AG08395 (cell line): ENCODE measurements around the gene CCDC83.
"Not testable (repeated sequence)": the region's sequence is repeated elsewhere in the genome, so short reads cannot be mapped to it uniquely, and the experiment has no call there.

Experiments used
- DNase-seq: peaks from one replicate; pipeline ENCODE4 v3.0.0; 2012; ENCODE audit warnings: mixed read lengths, low spot score

CCDC83 gene

DNA sequence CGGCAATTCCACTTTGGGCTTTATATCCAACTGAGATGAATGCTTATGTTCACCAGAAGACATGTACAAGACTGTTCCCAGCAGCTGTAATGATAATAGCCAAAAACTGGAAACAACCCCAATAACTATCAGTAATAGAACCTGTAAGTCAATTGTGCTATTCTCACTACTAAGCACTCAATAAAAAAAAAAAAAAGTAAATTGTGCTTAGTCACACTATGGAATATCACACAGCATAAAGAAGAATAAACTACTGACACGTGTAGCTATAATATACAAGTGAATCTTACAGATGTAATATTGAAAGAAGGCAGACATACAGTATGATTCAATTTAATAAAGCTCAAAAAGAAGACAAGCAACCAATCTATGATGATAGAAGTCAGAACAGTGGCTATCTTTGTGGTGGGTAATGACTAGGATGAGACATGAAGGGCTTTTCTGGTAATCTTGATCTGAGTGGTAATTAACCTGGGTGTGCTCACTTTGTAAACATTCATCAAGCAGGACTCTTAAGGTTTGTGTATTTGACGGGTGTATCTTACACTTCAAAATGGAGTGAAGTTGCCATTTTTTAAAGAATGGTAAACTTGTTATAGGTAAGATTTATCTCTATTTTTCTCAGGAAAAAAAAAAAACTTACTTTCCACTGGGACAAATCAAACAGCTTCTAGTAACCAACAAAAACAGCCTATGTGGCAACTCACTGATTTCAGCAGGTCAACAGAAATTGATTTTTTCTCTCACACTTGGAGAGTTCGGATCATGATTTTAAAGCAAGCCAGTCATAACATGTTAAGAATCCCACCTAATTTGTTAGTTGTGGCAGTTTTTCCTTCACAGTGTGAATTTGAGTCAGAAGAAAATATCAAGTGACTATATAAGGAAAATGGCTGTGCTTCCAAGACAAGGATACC lies 84.2 kb downstream of the CCDC83 start:
- DNase-seq, result no peak

- peak; percentile 73 for DNase-seq
Observed at GRCh38 chr11:85941380-85941973, 86.3 kb downstream of the CCDC83 start.

DNA sequence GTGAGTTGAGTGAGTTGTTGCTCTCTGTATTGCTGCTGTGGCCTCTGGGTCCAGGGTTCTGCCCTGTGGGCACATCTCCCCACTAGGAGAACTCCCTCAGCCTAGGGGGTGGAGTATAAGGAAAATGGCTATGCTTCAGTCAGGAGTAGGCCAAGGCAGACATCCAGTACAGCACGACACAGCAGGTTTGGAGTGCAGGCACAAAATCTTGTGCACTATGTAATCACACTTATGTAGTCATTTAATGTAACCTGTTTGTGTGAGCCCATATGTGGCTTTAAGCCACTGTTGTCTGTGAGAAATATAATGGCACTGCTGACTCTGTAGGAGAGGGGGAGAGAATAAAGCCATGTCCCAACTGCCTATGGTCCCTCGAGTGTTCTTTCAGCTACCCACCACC lies 90.1 kb downstream of the CCDC83 start:
- no peak for DNase-seq

- DNase-seq, result no peak
Observed at GRCh38 chr11:85945788-85946187, 90.6 kb downstream of the CCDC83 start.

DNA sequence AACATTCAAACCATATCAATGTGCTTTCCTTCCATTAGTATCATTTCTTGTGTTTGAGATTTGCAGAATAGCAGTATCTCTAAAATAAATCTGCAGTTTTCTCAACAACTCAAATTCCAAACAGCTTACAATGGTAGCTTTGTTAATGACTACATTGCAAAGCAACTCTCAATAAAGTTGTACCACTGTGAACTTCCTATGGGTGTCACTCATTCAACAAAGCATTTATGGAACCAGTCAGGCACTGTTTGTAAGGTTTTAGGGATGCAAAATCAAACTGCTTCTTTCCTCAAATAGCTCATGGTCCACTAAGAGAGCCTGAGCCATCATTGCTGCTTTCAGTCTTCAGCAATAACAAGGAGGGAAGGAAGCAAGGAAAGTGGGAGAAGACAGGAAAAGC lies 91.0 kb downstream of the CCDC83 start:
- DNase-seq, result peak; percentile 16

- peak; percentile 83 for DNase-seq
Observed at GRCh38 chr11:85947431-85948272, 92.5 kb downstream of the CCDC83 start.

GRCh38 chr11:85948884-85949283 lies 93.7 kb downstream of the CCDC83 start:
- no peak for DNase-seq

DNA sequence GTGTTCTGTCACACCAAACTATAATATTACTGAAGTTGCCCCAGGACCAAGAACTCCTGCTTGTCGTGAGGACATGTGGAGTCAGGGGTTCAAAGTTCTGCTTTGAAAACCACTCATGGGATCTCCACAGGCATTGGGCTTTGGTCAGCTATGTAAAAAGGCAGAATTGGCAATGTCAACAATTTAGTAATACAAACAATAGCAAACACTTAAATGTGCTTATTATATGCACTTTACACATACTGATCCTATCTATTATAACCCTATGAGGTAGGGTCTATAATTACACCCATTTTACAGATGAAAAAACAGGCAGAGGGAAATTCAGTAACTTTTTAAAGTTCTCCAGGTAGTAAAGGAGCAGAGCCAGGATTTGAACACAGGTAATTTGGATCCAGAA lies 94.6 kb downstream of the CCDC83 start:
- DNase-seq, result no peak

DNA sequence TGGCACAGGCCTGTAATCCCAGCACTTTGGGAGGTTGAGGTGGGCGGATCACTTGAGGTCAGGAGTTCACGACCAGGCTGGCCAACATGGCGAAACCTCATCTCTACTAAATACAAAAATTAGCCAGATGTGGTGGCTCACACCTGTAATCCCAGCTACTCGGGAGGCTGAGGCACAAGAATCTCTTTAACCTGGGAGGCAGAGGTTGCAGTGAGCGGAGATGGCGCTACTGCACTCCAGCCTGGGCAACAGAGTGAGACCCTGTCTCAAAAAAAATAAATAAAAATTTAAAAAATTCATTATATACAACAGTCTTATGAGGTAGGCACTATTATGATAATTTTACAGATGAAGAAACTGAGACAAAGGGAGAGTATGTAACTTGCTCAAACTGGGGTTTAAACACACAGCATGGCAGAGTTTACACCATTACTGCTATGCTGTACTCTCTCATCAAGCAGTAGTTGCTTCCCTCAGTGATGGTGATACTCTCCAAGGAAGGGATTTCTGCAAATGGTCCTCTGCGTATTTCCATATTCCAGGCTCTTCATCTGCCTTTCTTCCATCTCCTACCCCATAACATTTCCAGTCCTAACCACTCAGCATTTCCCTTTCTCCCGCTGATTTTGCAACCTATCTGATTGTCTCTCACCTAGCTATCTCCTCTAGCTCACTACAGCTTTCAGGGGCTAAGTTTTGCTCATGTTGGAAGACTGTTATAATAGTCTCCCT lies 95.3 kb downstream of the CCDC83 start:
- DNase-seq, result no peak

DNA sequence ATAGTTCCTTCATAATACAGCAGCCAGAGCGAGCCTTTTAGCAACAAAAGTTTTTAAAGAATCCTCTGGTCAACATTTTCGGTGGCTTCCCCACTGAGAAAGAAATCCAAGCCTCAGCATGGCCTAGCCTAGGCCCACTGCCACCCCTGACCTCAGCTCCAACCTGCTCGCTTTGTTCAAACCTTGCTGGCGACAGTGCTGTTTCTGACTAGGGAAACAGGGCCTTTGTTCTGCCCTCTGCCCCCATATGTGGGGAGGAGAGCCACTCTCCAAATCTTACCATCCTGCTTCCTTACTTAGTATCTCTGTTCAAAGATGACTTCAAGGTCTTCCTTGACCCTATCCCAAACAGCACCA lies 95.8 kb downstream of the CCDC83 start:
- no peak for DNase-seq

DNA sequence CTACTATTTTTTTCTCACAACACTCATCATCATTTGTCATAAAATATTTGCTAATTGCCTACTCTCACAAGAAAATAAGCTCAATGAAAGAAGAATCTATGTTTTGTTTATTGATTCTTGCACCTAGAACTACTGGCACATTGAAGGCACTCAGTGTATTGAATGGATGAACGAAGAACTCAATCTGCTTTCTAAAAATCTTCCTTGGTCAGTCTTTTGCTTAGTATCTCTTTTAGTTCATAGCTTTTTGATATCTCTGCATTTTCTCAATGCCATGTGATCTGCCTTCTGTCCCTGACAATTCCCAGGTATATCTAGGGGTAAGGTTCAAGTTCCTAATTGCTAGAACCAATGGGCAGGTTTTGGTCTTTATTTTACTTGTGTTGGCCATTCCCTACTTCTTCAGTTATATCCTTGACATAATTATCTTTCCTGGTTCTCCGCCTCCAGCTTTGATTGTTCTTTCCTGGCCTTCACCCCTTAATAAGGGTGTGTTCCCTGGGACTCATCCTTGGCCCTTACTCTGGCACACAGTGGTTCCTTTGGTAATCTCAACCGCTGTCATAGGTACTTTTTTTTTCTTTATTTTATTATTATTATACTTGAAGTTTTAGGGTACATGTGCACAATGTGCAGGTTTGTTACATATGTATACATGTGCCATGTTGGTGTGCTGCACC lies 96.4 kb downstream of the CCDC83 start:
- no peak for DNase-seq

GRCh38 chr11:85952108-85952485 lies 96.9 kb downstream of the CCDC83 start:
- DNase-seq, result not testable (repeated sequence)

- DNase-seq, result no peak
Observed at GRCh38 chr11:85953491-85954143, 98.4 kb downstream of the CCDC83 start.

- peak; percentile 54 for DNase-seq
Observed at GRCh38 chr11:85955531-85955930, 100.3 kb downstream of the CCDC83 start.

GRCh38 chr11:85960678-85961077 lies 105.5 kb downstream of the CCDC83 start:
- no peak for DNase-seq

GRCh38 chr11:85961130-85961529 lies 105.9 kb downstream of the CCDC83 start:
- no peak for DNase-seq

DNA sequence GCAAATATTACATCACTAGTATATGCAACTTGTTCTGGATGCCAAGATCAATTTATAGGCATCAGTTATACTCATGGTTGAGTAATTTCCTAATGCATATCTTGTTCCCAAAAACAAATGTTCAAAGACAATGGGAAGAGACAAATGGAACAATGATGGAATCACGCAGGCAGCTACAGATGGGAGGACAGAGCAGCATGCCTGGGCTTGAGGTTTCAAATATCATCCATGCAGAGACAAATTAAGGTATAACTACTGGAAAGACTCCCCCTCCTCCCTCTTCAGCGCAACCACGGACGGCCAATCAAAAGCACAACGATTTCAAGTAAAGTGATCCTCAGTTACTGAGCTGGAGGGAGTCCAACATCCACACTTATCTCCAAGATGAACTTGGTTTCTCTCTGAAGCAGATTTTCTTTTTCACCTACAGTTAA lies 106.8 kb downstream of the CCDC83 start:
- no peak for DNase-seq

DNA sequence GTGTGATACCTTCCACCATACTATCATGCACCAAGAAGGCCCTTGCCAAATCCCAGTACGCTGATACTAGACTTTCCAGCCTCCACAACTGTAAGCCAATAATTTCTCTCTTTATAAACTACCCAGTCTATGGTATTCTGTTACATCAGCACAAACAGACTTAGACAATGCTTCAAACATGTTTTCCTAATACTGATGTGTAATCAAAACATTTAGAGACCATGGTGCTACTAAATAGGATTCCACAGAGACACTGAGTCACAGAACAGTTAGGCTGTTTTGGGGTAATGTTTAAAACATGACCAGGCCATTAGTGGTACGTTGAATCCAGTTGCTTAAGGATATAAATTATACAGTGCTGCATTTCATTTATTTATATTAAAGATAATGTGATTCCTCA lies 110.0 kb downstream of the CCDC83 start:
- DNase-seq, result no peak

DNA sequence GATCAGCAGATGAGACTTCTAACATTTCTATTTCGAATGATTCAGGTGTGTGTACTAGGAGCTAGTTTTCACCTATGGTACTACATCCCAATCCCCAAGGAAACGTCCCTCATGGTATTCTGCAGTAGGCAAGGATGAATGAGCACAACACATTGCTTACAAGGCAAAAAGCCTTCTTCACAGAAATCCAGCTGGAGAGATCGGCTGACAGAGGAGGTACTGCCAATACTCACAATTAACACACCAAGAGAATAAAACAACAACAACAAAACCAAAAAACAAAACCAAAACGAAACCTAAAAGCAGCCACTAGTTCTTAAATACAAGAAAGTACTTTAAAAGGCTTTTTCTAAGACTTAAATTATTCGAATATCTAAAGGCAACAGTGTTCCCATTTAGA lies 112.3 kb downstream of the CCDC83 start:
- DNase-seq, result no peak
